GM18505 (cell line): ENCODE measurements around the gene CCNT2.
"Not testable (repeated sequence)": the region's sequence is repeated elsewhere in the genome, so short reads cannot be mapped to it uniquely, and the experiment has no call there.

Source experiments
- ATAC-seq: cut with Tn5 transposase; IDR thresholded peaks from one replicate; pipeline ENCODE4 v1.9.1; 2021; ENCODE audit not compliant: unreplicated experiment
- POLR2A ChIP-seq: IDR thresholded peaks from 4 replicates; pipeline ENCODE4 v1.6.1; 2011; ENCODE audit warnings: borderline replicate concordance; ENCODE audit not compliant: insufficient read depth, insufficient read length; ENCODE audit errors: extremely low read depth

Gene CCNT2

DNA sequence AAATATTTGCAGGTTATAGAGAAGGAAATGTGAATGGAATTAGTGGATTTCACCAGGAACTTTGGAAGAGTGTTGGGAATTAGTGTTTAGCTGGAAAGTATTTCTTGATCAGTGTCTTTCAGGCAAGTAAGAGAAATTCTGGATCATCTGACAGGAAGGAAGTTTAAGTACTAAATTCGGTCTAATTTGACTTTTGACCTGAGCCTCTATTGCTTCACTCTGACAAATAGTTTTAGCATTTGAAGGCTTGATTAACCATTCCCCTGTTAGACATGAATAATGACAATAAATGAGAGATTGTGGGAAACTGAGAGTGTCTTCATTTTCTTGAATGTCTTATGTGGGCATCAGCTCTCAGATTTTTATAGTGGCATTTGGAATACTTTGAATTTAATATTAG, 16.0 kb downstream of the CCNT2 start:
- TF ChIP-seq POLR2A, result no peak
- ATAC-seq, result no peak

- no peak for TF ChIP-seq POLR2A
- no peak for ATAC-seq
Measured at GRCh38 chr2:134936691-134937090, 18.1 kb downstream of the CCNT2 start.

DNA sequence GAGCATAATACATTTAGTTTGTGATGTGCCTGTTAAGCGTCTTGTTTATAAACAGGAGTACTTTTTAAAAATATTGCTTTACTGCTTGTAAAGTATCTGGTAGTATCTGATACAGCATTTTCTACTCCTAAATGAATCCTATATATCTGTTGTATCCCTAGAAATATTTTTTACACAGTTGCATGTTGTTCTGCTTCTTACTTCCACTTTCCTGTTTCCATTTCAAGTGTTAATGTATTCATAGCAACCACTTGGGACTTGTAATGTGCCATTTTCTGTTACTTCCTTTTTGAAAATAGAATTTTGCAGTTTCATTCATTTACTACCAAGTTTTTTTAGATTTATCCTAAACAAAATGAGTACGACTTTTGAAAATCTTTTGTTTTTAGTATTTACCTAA, 24.9 kb downstream of the CCNT2 start:
- ATAC-seq, result peak; percentile 79
- TF ChIP-seq POLR2A, result no peak

DNA sequence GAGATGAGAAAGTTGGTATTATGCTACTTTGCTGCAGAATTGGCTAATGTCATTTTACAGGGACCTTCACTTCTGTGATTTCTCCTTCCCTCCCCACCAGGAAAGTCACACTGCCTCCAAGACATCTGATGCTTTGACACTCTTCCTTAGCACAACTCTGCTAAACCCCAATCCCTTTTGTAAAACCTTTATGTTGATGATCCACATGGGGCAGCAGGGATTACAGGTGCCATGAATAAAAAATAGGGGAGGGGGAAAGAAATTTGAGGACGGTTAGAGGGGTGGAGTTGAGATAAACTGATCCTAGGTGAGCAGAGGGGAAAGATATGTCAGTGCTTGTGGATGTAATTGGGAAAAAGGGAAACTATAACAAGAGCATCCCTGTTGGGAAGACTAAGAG, 26.4 kb downstream of the CCNT2 start:
- ATAC-seq, result no peak
- no peak for TF ChIP-seq POLR2A

- TF ChIP-seq POLR2A, result no peak
- ATAC-seq, result no peak
Measured at GRCh38 chr2:134946073-134946472, 27.5 kb downstream of the CCNT2 start.

DNA sequence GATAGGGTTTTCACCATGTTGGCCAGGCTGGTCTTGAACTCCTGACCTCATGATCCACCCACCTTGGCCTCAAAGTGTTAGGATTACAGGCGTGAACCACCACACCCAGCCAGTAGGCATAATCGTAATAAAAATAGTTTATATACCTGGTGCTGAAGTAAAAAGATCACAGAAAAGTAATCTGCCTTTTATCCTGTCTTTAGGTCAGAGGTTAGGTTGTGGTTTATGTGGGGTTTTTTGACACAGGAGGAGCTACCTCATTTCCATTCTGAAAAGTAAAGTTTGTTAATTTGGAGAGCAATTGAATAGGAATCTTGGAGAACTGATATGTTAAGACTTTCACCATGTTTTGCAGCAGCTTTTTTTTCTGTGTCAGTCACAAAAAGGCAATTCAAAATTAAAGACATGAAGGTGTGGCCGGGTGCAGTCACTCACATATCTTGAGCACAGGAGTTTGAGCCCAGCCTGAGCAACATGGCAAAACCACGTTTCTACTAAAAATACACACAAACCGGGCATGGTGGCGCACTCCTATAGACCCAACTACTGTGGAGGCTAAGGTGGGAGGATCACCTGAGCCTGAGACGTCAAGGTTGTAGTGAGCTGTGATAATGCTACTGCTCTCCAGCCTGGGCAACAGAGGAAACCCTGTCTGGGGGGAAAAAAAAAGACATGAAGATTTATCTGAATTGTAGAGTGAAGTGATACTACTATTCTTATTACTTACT, 31.5 kb downstream of the CCNT2 start:
- no peak for TF ChIP-seq POLR2A
- ATAC-seq, result no peak

- ATAC-seq, result no peak
- no peak for TF ChIP-seq POLR2A
Measured at GRCh38 chr2:134950886-134951285, 32.3 kb downstream of the CCNT2 start.

- ATAC-seq, result no peak
- TF ChIP-seq POLR2A, result no peak
Measured at GRCh38 chr2:134952608-134953007, 34.0 kb downstream of the CCNT2 start.

- ATAC-seq, result no peak
- no peak for TF ChIP-seq POLR2A
Measured at GRCh38 chr2:134954065-134954464, 35.4 kb downstream of the CCNT2 start.

DNA sequence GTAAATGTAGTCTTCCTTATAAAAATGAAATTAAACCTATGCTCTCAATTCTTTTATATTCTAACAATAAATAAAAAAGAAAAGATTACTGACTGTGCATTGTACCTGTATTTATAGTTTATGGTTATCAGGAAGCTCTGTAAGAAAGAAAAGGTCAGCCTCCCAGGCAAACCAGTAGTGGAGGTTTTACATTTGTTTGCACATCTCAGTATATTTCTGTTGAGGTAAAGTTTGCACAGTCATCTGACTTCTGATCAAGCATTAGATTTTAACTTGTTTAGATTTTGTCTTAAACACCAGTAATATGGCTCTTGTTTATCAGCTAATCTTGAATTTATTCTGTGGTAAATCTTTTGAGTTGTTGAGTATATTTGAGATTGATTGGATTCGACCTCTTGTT, 37.1 kb downstream of the CCNT2 start:
- TF ChIP-seq POLR2A, result no peak
- no peak for ATAC-seq

DNA sequence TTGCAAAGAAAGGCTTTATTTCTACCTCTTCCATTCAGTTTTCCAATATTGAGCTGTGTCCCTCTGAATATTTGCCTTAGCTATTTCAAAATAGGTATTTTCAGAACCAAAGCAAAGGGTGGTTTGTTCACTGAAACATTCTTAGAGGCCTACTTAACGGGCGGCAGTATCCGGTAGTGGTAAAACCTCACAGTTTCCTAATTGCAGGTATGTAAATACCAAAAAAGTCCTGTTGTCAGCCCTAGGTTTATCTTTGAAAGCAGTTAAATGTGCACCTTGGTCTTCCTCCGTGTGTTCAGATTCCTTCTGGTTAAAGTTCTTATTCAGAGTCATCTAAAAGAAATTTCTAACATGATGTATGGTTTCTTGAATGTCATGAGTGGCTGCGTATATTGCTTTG, 38.9 kb downstream of the CCNT2 start:
- TF ChIP-seq POLR2A, result no peak
- ATAC-seq, result no peak

- not testable (repeated sequence) for ATAC-seq
Measured at GRCh38 chr2:134967166-134967565, 48.5 kb downstream of the CCNT2 start.

- TF ChIP-seq POLR2A, result no peak
- ATAC-seq, result no peak
Measured at GRCh38 chr2:134973241-134974138, 54.9 kb downstream of the CCNT2 start.
